CD4-positive, alpha-beta T cell treated with Interferon gamma for 1 hour (primary cell): ENCODE data around the gene MEF2D.
A peak's percentile ranks its signal among the peaks of the same experiment; 100 is the strongest.

Experiments used
- DNase-seq: peaks from one replicate; pipeline ENCODE4 v3.0.0-alpha.2; 2020

MEF2D gene

GRCh38 chr1:156464825-156465452 lies 35.6 kb downstream of the MEF2D start:
- no peak for DNase-seq

- DNase-seq: no peak
Measured at GRCh38 chr1:156464335-156464734, 36.2 kb downstream of the MEF2D start.

- DNase-seq: no peak
Measured at GRCh38 chr1:156463874-156464273, 36.7 kb downstream of the MEF2D start.

GRCh38 chr1:156462954-156463795 lies 37.4 kb downstream of the MEF2D start:
- DNase-seq: no peak

GRCh38 chr1:156461781-156462647 lies 38.6 kb downstream of the MEF2D start:
- no peak for DNase-seq

- DNase-seq: no peak
Measured at GRCh38 chr1:156461109-156461508, 39.5 kb downstream of the MEF2D start.

- DNase-seq: no peak
Measured at GRCh38 chr1:156460525-156460924, 40.0 kb downstream of the MEF2D start.

GRCh38 chr1:156458181-156458503 lies 42.4 kb downstream of the MEF2D start:
- DNase-seq: no peak

- peak; percentile 98 for DNase-seq
Measured at GRCh38 chr1:156456625-156457465, 43.7 kb downstream of the MEF2D start.

GRCh38 chr1:156455362-156455761 lies 45.2 kb downstream of the MEF2D start:
- no peak for DNase-seq

GRCh38 chr1:156452907-156453306 lies 47.7 kb downstream of the MEF2D start:
- no peak for DNase-seq

GRCh38 chr1:156451505-156452160 lies 48.9 kb downstream of the MEF2D start:
- DNase-seq: no peak

GRCh38 chr1:156448134-156448967 lies 52.2 kb downstream of the MEF2D start:
- DNase-seq: no peak

- peak; percentile 71 for DNase-seq
Measured at GRCh38 chr1:156445789-156446263, 54.7 kb downstream of the MEF2D start.

GRCh38 chr1:156444407-156445001 lies 56.1 kb downstream of the MEF2D start:
- DNase-seq: no peak

GRCh38 chr1:156443286-156443685 lies 57.3 kb downstream of the MEF2D start:
- DNase-seq: no peak

- DNase-seq: no peak
Measured at GRCh38 chr1:156440654-156441437, 59.7 kb downstream of the MEF2D start.

GRCh38 chr1:156439777-156440183 lies 60.8 kb downstream of the MEF2D start:
- DNase-seq: no peak

GRCh38 chr1:156439036-156439776 lies 61.4 kb downstream of the MEF2D start:
- no peak for DNase-seq
